Naive thymus-derived CD4-positive, alpha-beta T cell (primary cell): Measurements from ENCODE around the gene ENTPD8. TPM values are rescaled to one million over a fixed set of nuclear protein-coding genes. Genes with fewer than 3 reads are reported as not detected.

Experiments
- ATAC-seq: fragments of 150-1000 bp; cut with Tn5 transposase; 2 replicates; pipeline ENCODE4 v1.10.0; 2021; ENCODE audit warnings: mild to moderate bottlenecking, moderate library complexity
- CTCF ChIA-PET: fragments of 350-600 bp; sonication (Branson Sonifier 250); formaldehyde crosslinking; loops from one replicate; lab custom pipeline; 2021; ENCODE audit warnings: antibody characterized with exemption; lab: Charles Lee
- POLR2A ChIA-PET: fragments of 350-600 bp; sonication (Branson Sonifier 250); formaldehyde crosslinking; loops from one replicate; lab custom pipeline; 2021; ENCODE audit warnings: antibody characterized with exemption, inconsistent platforms; lab: Charles Lee
- DNase-seq, 9 donors: peaks; one replicate each; pipeline versions ENCODE4 v3.0.0 to v3.0.0-alpha.2; 2020 to 2022; ENCODE audit warnings: mixed read lengths in 1 of 9
- H3K27ac ChIP-seq: one replicate; pipeline ENCODE4 v1.7.0; 2013; ENCODE audit warnings: mild to moderate bottlenecking, low read depth, low read length, moderate library complexity
- H3K27me3 ChIP-seq, 2 donors: one replicate each; pipeline ENCODE4 v1.7.0; 2013; ENCODE audit warnings: low read length in 2 of 2, mild to moderate bottlenecking in 2 of 2, moderate library complexity in 2 of 2; ENCODE audit not compliant: control insufficient read depth in 2 of 2, insufficient read depth in 2 of 2
- H3K36me3 ChIP-seq, 3 experiments: 1 replicate in 2 of 3; 2 replicates in 1 of 3; pipeline ENCODE4 v1.7.0; 2013; ENCODE audit warnings: low read length in 3 of 3, mild to moderate bottlenecking in 3 of 3, moderate library complexity in 1 of 3; ENCODE audit not compliant: insufficient read depth in 3 of 3, control insufficient read depth in 2 of 3
- H3K4me1 ChIP-seq, 2 donors: one replicate each; pipeline ENCODE4 v1.7.0; 2013; ENCODE audit warnings: low read length in 2 of 2, mild to moderate bottlenecking in 2 of 2, moderate library complexity in 1 of 2; ENCODE audit not compliant: control insufficient read depth in 2 of 2, insufficient read depth in 2 of 2
- H3K4me3 ChIP-seq: 2 replicates; pipeline ENCODE4 v1.7.0; 2013; ENCODE audit warnings: mild to moderate bottlenecking, low read length
- H3K9me3 ChIP-seq, 3 experiments: 1 replicate in 2 of 3; 2 replicates in 1 of 3; pipeline ENCODE4 v1.7.0; 2013; ENCODE audit warnings: low read length in 3 of 3; ENCODE audit not compliant: control insufficient read depth in 2 of 3
- H3K27ac Mint-ChIP-seq, 9 donors: one replicate each; pipeline ENCODE4 v1.8.0; 2020 to 2022; ENCODE audit warnings: mixed read lengths in 9 of 9, mild to moderate bottlenecking in 8 of 9, moderate library complexity in 5 of 9, inconsistent platforms in 2 of 9
- H3K27me3 Mint-ChIP-seq, 5 donors: one replicate each; pipeline ENCODE4 v1.8.0; 2021 to 2022; ENCODE audit warnings: mixed read lengths in 5 of 5, mild to moderate bottlenecking in 1 of 5
- H3K36me3 Mint-ChIP-seq, 5 donors: one replicate each; pipeline ENCODE4 v1.8.0; 2020 to 2022; ENCODE audit warnings: mixed read lengths in 5 of 5, mild to moderate bottlenecking in 3 of 5, inconsistent platforms in 1 of 5
- H3K4me1 Mint-ChIP-seq, 7 donors: one replicate each; pipeline ENCODE4 v1.8.0; 2020 to 2022; ENCODE audit warnings: mixed read lengths in 7 of 7, mild to moderate bottlenecking in 3 of 7, inconsistent platforms in 1 of 7
- H3K4me3 Mint-ChIP-seq, 10 donors: one replicate each; pipeline ENCODE4 v1.8.0; 2020 to 2022; ENCODE audit warnings: mild to moderate bottlenecking in 10 of 10, mixed read lengths in 10 of 10, moderate library complexity in 6 of 10, inconsistent platforms in 2 of 10
- H3K9me3 Mint-ChIP-seq, 11 donors: one replicate each; pipeline ENCODE4 v1.8.0; 2020 to 2022; ENCODE audit warnings: mixed read lengths in 11 of 11, mild to moderate bottlenecking in 4 of 11, inconsistent platforms in 1 of 11, moderate library complexity in 1 of 11
- intact Hi-C, 2 donors: fragments of 100-400 bp; cut with micrococcal nuclease; formaldehyde crosslinking; loops; one replicate each; pipeline ENCODE4 v1.15.1; 2023
- polyA plus RNA-seq, 2 donors: library from polyadenylated mRNA; unstranded; fragments of 300-500 nt; fragmentation: Illumina TruSeq; gene quantifications; one replicate each; pipeline ENCODE4 v1.2.3, GENCODE V29; 2021
- total RNA-seq, 6 experiments: library from RNA in 5 of 6; stranded (reverse) in 5 of 6; gene quantifications; 1 replicate in 5 of 6; 2 replicates in 1 of 6; pipeline ENCODE4 v1.2.3 and lab custom pipeline; 2021 to 2026

Gene ENTPD8
- total and polyA plus RNA-seq, 7 experiments from 2014 or later: not detected

GRCh38 chr9:137397675-137398423 lies 43.3 kb downstream of the ENTPD8 start:
- no peak for DNase-seq
- Histone ChIP-seq H3K36me3 (no peaks in the 10 kb centered on the region), H3K9me3 (no peaks in the 10 kb centered on the region), H3K4me1 (no peaks in the 10 kb centered on the region), H3K27ac (no peak overlapping the region), H3K4me3 (no peak overlapping the region), H3K27me3 (no peaks in the 10 kb centered on the region)
- intact Hi-C loops: no loop called here
- H3K9me3 Mint-ChIP-seq: peaks cover 0 to 6% (median 0%) of the 10 kb centered on the region in 11 donors
- no peak for ATAC-seq
- no peaks in the 10 kb centered on the region for H3K27me3 Mint-ChIP-seq
- no peak overlapping the region for H3K4me3 Mint-ChIP-seq
- ChIA-PET CTCF (no interaction called here), POLR2A (no interaction called here)
- H3K27ac Mint-ChIP-seq: peak overlapping the region in 1 of 9 donors; percentile 22
- peaks cover 3 to 11% (median 5%) of the 10 kb centered on the region in 7 donors for H3K4me1 Mint-ChIP-seq
- H3K36me3 Mint-ChIP-seq: peaks cover 0 to 35% (median 12%) of the 10 kb centered on the region in 5 donors

GRCh38 chr9:137396634-137397367 lies 44.4 kb downstream of the ENTPD8 start:
- intact Hi-C loops: no loop called here
- POLR2A ChIA-PET: no interaction called here

GRCh38 chr9:137396227-137396626 lies 44.9 kb downstream of the ENTPD8 start:
- DNase-seq: no peak
- H3K27me3 ChIP-seq: no peaks in the 10 kb centered on the region

More at GRCh38 chr9:137396634-137397367, 44.4 kb downstream of the ENTPD8 start:
- peaks cover 0 to 6% (median 0%) of the 10 kb centered on the region in 11 donors for H3K9me3 Mint-ChIP-seq
- Histone ChIP-seq H3K27ac (no peak overlapping the region), H3K36me3 (no peaks in the 10 kb centered on the region), H3K4me1 (no peaks in the 10 kb centered on the region), H3K9me3 (no peaks in the 10 kb centered on the region), H3K4me3 (no peak overlapping the region), H3K27me3 (no peaks in the 10 kb centered on the region)
- CTCF ChIA-PET: interaction anchor here (0.8 kb wide), 1 partner anchor 49 kb away, joined by 3 read pairs; no protein-coding TSS in a partner anchor
- H3K4me3 Mint-ChIP-seq: no peak overlapping the region
- H3K4me1 Mint-ChIP-seq: peaks cover 0 to 8% (median 4%) of the 10 kb centered on the region in 7 donors
- no peaks in the 10 kb centered on the region for H3K27me3 Mint-ChIP-seq
- peaks cover 0 to 25% (median 4%) of the 10 kb centered on the region in 5 donors for H3K36me3 Mint-ChIP-seq
- DNase-seq (no peak), ATAC-seq (no peak)
- no peak overlapping the region for H3K27ac Mint-ChIP-seq

GRCh38 chr9:137395666-137396010 lies 45.5 kb downstream of the ENTPD8 start:
- no peak for DNase-seq
- H3K36me3 ChIP-seq: no peaks in the 10 kb centered on the region
- H3K4me3 Mint-ChIP-seq: no peak overlapping the region
- ATAC-seq: no peak
- ChIA-PET CTCF (no interaction called here), POLR2A (no interaction called here)
- H3K27ac Mint-ChIP-seq: no peak overlapping the region
- H3K4me3 ChIP-seq: no peak overlapping the region
- no peaks in the 10 kb centered on the region for H3K27me3 Mint-ChIP-seq
- no peaks in the 10 kb centered on the region for H3K9me3 ChIP-seq
- H3K27me3 ChIP-seq: no peaks in the 10 kb centered on the region
- intact Hi-C loops: no loop called here
- no peaks in the 10 kb centered on the region for H3K4me1 ChIP-seq
- peaks cover 0 to 6% (median 0%) of the 10 kb centered on the region in 11 donors for H3K9me3 Mint-ChIP-seq
- H3K36me3 Mint-ChIP-seq: peaks cover 0 to 25% (median 4%) of the 10 kb centered on the region in 5 donors
- H3K27ac ChIP-seq: no peak overlapping the region
- peaks cover 0 to 8% (median 4%) of the 10 kb centered on the region in 7 donors for H3K4me1 Mint-ChIP-seq

More at GRCh38 chr9:137396227-137396626, 44.9 kb downstream of the ENTPD8 start:
- Mint-ChIP-seq H3K27me3 (no peaks in the 10 kb centered on the region), H3K27ac (no peak overlapping the region), H3K4me1 (peaks cover 0 to 8% (median 4%) of the 10 kb centered on the region in 7 donors), H3K36me3 (peaks cover 0 to 25% (median 4%) of the 10 kb centered on the region in 5 donors), H3K4me3 (no peak overlapping the region), H3K9me3 (peaks cover 0 to 6% (median 0%) of the 10 kb centered on the region in 11 donors)
- Histone ChIP-seq H3K4me1 (no peaks in the 10 kb centered on the region), H3K4me3 (no peak overlapping the region), H3K9me3 (no peaks in the 10 kb centered on the region), H3K36me3 (no peaks in the 10 kb centered on the region), H3K27ac (no peak overlapping the region)
- CTCF ChIA-PET: interaction anchor here (0.8 kb wide), 1 partner anchor 50 kb away, joined by 3 read pairs; no protein-coding TSS in a partner anchor
- POLR2A ChIA-PET: no interaction called here
- intact Hi-C loops: no loop called here
- ATAC-seq: no peak

GRCh38 chr9:137394866-137395665 lies 46.1 kb downstream of the ENTPD8 start:
- CTCF ChIA-PET: no interaction called here
- DNase-seq (no peak), ATAC-seq (no peak)
- peaks cover 0 to 6% (median 0%) of the 10 kb centered on the region in 11 donors for H3K9me3 Mint-ChIP-seq
- POLR2A ChIA-PET: no interaction called here
- H3K36me3 Mint-ChIP-seq: peaks cover 0 to 22% (median 8%) of the 10 kb centered on the region in 5 donors
- no peaks in the 10 kb centered on the region for H3K4me1 ChIP-seq
- no peaks in the 10 kb centered on the region for H3K27me3 ChIP-seq
- no peaks in the 10 kb centered on the region for H3K36me3 ChIP-seq
- peaks cover 3 to 11% (median 6%) of the 10 kb centered on the region in 7 donors for H3K4me1 Mint-ChIP-seq
- no peaks in the 10 kb centered on the region for H3K27me3 Mint-ChIP-seq
- H3K27ac ChIP-seq: no peak overlapping the region
- no peak overlapping the region for H3K27ac Mint-ChIP-seq
- no peak overlapping the region for H3K4me3 Mint-ChIP-seq
- no peak overlapping the region for H3K4me3 ChIP-seq
- intact Hi-C loops: no loop called here
- H3K9me3 ChIP-seq: no peaks in the 10 kb centered on the region
